OCI-LY7 (cell line): ENCODE data around the gene LYZL2.
"Not testable (repeated sequence)": the region's sequence is repeated elsewhere in the genome, so short reads cannot be mapped to it uniquely, and the experiment has no call there.

Experiments
- EZH2phosphoT487 ChIP-seq: fragments of 200-600 bp; sonication (generic); IDR thresholded peaks from 2 replicates; pipeline ENCODE4 v1.6.1; 2018; ENCODE audit warnings: low read depth, borderline replicate concordance, mild to moderate bottlenecking, mixed run types, antibody characterized with exemption, low read length, moderate library complexity, mixed read lengths
- TF ChIP-seq, protein P1 (sequence below): fragments of 200-600 bp; sonication (generic); conservative IDR thresholded peaks from 2 replicates; pipeline ENCODE4 v1.5.1; 2014; ENCODE audit warnings: mild to moderate bottlenecking, antibody characterized with exemption, low read length, moderate library complexity, mixed read lengths

DNA sequence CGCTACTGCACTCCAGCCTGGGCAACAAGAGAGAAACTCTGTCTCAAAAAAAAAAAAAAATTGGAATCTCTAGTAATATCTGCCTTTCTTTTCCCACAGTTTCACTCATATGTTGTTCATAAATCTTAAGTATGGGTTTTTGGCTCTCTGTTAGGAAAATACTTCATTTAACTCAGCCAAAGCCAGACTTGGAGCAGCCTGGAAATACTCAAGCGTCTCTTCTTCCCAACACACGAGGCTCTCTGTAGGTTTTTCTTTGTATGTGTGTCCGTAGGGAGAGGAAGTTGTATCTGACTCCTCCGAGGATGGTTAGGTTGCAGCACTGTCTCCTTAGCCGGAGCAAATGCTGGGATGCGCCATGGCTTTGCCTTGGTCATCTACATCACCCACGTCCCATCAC lies 25.4 kb upstream of the LYZL2 start:
- TF ChIP-seq, protein P1, sequence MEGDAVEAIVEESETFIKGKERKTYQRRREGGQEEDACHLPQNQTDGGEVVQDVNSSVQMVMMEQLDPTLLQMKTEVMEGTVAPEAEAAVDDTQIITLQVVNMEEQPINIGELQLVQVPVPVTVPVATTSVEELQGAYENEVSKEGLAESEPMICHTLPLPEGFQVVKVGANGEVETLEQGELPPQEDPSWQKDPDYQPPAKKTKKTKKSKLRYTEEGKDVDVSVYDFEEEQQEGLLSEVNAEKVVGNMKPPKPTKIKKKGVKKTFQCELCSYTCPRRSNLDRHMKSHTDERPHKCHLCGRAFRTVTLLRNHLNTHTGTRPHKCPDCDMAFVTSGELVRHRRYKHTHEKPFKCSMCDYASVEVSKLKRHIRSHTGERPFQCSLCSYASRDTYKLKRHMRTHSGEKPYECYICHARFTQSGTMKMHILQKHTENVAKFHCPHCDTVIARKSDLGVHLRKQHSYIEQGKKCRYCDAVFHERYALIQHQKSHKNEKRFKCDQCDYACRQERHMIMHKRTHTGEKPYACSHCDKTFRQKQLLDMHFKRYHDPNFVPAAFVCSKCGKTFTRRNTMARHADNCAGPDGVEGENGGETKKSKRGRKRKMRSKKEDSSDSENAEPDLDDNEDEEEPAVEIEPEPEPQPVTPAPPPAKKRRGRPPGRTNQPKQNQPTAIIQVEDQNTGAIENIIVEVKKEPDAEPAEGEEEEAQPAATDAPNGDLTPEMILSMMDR: not testable (repeated sequence)
- TF ChIP-seq EZH2phosphoT487: not testable (repeated sequence)
